HUES48 (cell line): Measurements from ENCODE around the gene TMPRSS15.

Experiments used
- H3K27ac ChIP-seq: one replicate; pipeline ENCODE4 v1.7.0; 2013; ENCODE audit warnings: low read depth, low read length, inconsistent platforms
- H3K27me3 ChIP-seq: 2 replicates; pipeline ENCODE4 v1.6.1; 2013; ENCODE audit warnings: mild to moderate bottlenecking, low read length; ENCODE audit not compliant: control insufficient read depth, insufficient read depth
- H3K36me3 ChIP-seq: 2 replicates; pipeline ENCODE4 v1.6.1; 2013; ENCODE audit warnings: low read length; ENCODE audit not compliant: control insufficient read depth, insufficient read depth
- H3K4me1 ChIP-seq: 2 replicates; pipeline ENCODE4 v1.6.1; 2013; ENCODE audit warnings: mild to moderate bottlenecking, low read length; ENCODE audit not compliant: control insufficient read depth, insufficient read depth
- H3K4me3 ChIP-seq: 2 replicates; pipeline ENCODE4 v1.5.1; 2013; ENCODE audit warnings: mild to moderate bottlenecking, low read depth, low read length
- H3K9ac ChIP-seq: 2 replicates; pipeline ENCODE4 v1.6.1; 2013; ENCODE audit warnings: mild to moderate bottlenecking, low read depth, low read length, moderate library complexity
- H3K9me3 ChIP-seq: 2 replicates; pipeline ENCODE4 v1.6.1; 2013; ENCODE audit warnings: low read length; ENCODE audit not compliant: control insufficient read depth, insufficient read depth

TMPRSS15 gene

GRCh38 chr21:18274370-18274769 is 129.2 kb downstream of the TMPRSS15 start:
- no peaks in the 10 kb centered on the region for H3K4me1 ChIP-seq
- H3K9me3 ChIP-seq, result no peaks in the 10 kb centered on the region
- no peak overlapping the region for H3K27ac ChIP-seq
- no peak overlapping the region for H3K9ac ChIP-seq
- no peaks in the 10 kb centered on the region for H3K27me3 ChIP-seq
- no peaks in the 10 kb centered on the region for H3K36me3 ChIP-seq
- no peak overlapping the region for H3K4me3 ChIP-seq

GRCh38 chr21:18273400-18273799 is 130.2 kb downstream of the TMPRSS15 start:
- H3K9me3 ChIP-seq, result no peaks in the 10 kb centered on the region
- H3K27me3 ChIP-seq, result no peaks in the 10 kb centered on the region
- no peak overlapping the region for H3K9ac ChIP-seq
- H3K4me1 ChIP-seq, result no peaks in the 10 kb centered on the region
- no peak overlapping the region for H3K27ac ChIP-seq
- no peak overlapping the region for H3K4me3 ChIP-seq
- H3K36me3 ChIP-seq, result no peaks in the 10 kb centered on the region

GRCh38 chr21:18269856-18270255 is 133.7 kb downstream of the TMPRSS15 start:
- Histone ChIP-seq H3K27ac (no peak overlapping the region), H3K27me3 (no peaks in the 10 kb centered on the region), H3K36me3 (no peaks in the 10 kb centered on the region), H3K9ac (no peak overlapping the region), H3K9me3 (no peaks in the 10 kb centered on the region), H3K4me3 (no peak overlapping the region), H3K4me1 (no peaks in the 10 kb centered on the region)

- no peaks in the 10 kb centered on the region for H3K27me3 ChIP-seq
- no peaks in the 10 kb centered on the region for H3K4me1 ChIP-seq
- no peaks in the 10 kb centered on the region for H3K9me3 ChIP-seq
- H3K4me3 ChIP-seq, result no peak overlapping the region
- H3K9ac ChIP-seq, result no peak overlapping the region
- no peaks in the 10 kb centered on the region for H3K36me3 ChIP-seq
- no peak overlapping the region for H3K27ac ChIP-seq
Measured at GRCh38 chr21:18268906-18269305, 134.7 kb downstream of the TMPRSS15 start.

GRCh38 chr21:18267496-18267895 is 136.1 kb downstream of the TMPRSS15 start:
- Histone ChIP-seq H3K4me1 (no peaks in the 10 kb centered on the region), H3K36me3 (no peaks in the 10 kb centered on the region), H3K9me3 (no peaks in the 10 kb centered on the region), H3K9ac (no peak overlapping the region), H3K4me3 (no peak overlapping the region), H3K27me3 (no peaks in the 10 kb centered on the region), H3K27ac (no peak overlapping the region)

GRCh38 chr21:18265944-18266343 is 137.6 kb downstream of the TMPRSS15 start:
- Histone ChIP-seq H3K4me1 (no peaks in the 10 kb centered on the region), H3K9ac (no peak overlapping the region)

GRCh38 chr21:18253799-18254198 is 149.8 kb downstream of the TMPRSS15 start:
- Histone ChIP-seq H3K4me3 (no peak overlapping the region), H3K27ac (no peak overlapping the region), H3K27me3 (no peaks in the 10 kb centered on the region), H3K36me3 (no peaks in the 10 kb centered on the region), H3K4me1 (no peaks in the 10 kb centered on the region), H3K9ac (no peak overlapping the region), H3K9me3 (no peaks in the 10 kb centered on the region)

More at GRCh38 chr21:18265944-18266343, 137.6 kb downstream of the TMPRSS15 start:
- Histone ChIP-seq H3K9me3 (no peaks in the 10 kb centered on the region), H3K27me3 (no peaks in the 10 kb centered on the region), H3K36me3 (no peaks in the 10 kb centered on the region), H3K4me3 (no peak overlapping the region), H3K27ac (no peak overlapping the region)

- Histone ChIP-seq H3K36me3 (no peaks in the 10 kb centered on the region), H3K9me3 (no peaks in the 10 kb centered on the region), H3K27ac (no peak overlapping the region), H3K4me3 (no peak overlapping the region), H3K9ac (no peak overlapping the region), H3K27me3 (no peaks in the 10 kb centered on the region), H3K4me1 (no peaks in the 10 kb centered on the region)
Measured at GRCh38 chr21:18253221-18253620, 150.4 kb downstream of the TMPRSS15 start.

GRCh38 chr21:18252680-18253079 is 150.9 kb downstream of the TMPRSS15 start:
- Histone ChIP-seq H3K4me3 (no peak overlapping the region), H3K36me3 (no peaks in the 10 kb centered on the region), H3K9ac (no peak overlapping the region), H3K4me1 (no peaks in the 10 kb centered on the region), H3K27me3 (no peaks in the 10 kb centered on the region), H3K9me3 (no peaks in the 10 kb centered on the region), H3K27ac (no peak overlapping the region)

GRCh38 chr21:18252256-18252655 is 151.3 kb downstream of the TMPRSS15 start:
- Histone ChIP-seq H3K36me3 (no peaks in the 10 kb centered on the region), H3K9ac (no peak overlapping the region), H3K9me3 (no peaks in the 10 kb centered on the region), H3K27ac (no peak overlapping the region), H3K4me1 (no peaks in the 10 kb centered on the region), H3K4me3 (no peak overlapping the region), H3K27me3 (no peaks in the 10 kb centered on the region)

GRCh38 chr21:18251065-18251464 is 152.5 kb downstream of the TMPRSS15 start:
- Histone ChIP-seq H3K27me3 (peaks cover 10% of the 10 kb centered on the region), H3K4me3 (no peak overlapping the region), H3K9me3 (no peaks in the 10 kb centered on the region), H3K36me3 (no peaks in the 10 kb centered on the region), H3K27ac (no peak overlapping the region), H3K9ac (no peak overlapping the region), H3K4me1 (no peaks in the 10 kb centered on the region)

- peaks cover 24% of the 10 kb centered on the region for H3K27me3 ChIP-seq
- no peak overlapping the region for H3K9ac ChIP-seq
- H3K27ac ChIP-seq, result no peak overlapping the region
- H3K4me1 ChIP-seq, result no peaks in the 10 kb centered on the region
- H3K4me3 ChIP-seq, result no peak overlapping the region
- no peaks in the 10 kb centered on the region for H3K36me3 ChIP-seq
- no peaks in the 10 kb centered on the region for H3K9me3 ChIP-seq
Measured at GRCh38 chr21:18249672-18250071, 153.9 kb downstream of the TMPRSS15 start.
